Endothelial cell (in vitro differentiated cells): ENCODE measurements around the gene SMIM20. TPM values are rescaled to one million over a fixed set of nuclear protein-coding genes. Genes with fewer than 3 reads are reported as not detected.

ENCODE experiments used
- DNase-seq: peaks from one replicate; pipeline ENCODE4 v3.0.0; 2021; ENCODE audit warnings: low spot score
- H3K27ac Mint-ChIP-seq: one replicate; pipeline ENCODE4 v1.8.0; 2021; ENCODE audit warnings: mixed read lengths, inconsistent platforms; ENCODE audit not compliant: unreplicated experiment
- H3K27me3 Mint-ChIP-seq: one replicate; pipeline ENCODE4 v1.8.0; 2021; ENCODE audit warnings: mild to moderate bottlenecking, moderate library complexity, mixed read lengths, inconsistent platforms; ENCODE audit not compliant: unreplicated experiment
- H3K36me3 Mint-ChIP-seq: one replicate; pipeline ENCODE4 v1.8.0; 2021; ENCODE audit warnings: mild to moderate bottlenecking, low read depth, mixed read lengths, inconsistent platforms; ENCODE audit not compliant: unreplicated experiment
- H3K4me1 Mint-ChIP-seq: one replicate; pipeline ENCODE4 v1.8.0; 2021; ENCODE audit warnings: mild to moderate bottlenecking, mixed read lengths, inconsistent platforms; ENCODE audit not compliant: unreplicated experiment
- H3K4me3 Mint-ChIP-seq: one replicate; pipeline ENCODE4 v1.8.0; 2021; ENCODE audit warnings: mild to moderate bottlenecking, mixed read lengths, inconsistent platforms; ENCODE audit not compliant: unreplicated experiment
- H3K9me3 Mint-ChIP-seq: one replicate; pipeline ENCODE4 v1.8.0; 2021; ENCODE audit warnings: mixed read lengths, inconsistent platforms; ENCODE audit not compliant: unreplicated experiment
- CTCF ChIP-seq: fragments of 200-600 bp; sonication (generic); IDR thresholded peaks from one replicate; pipeline ENCODE4 v1.5.0; 2021; ENCODE audit warnings: antibody characterized with exemption; ENCODE audit not compliant: unreplicated experiment
- total RNA-seq: library from RNA; stranded (reverse); fragmentation: NEBNext Ultra II Directional; extraction: Animal tissue kit (Norgen Biotek cat#: 25700); gene quantifications from one replicate; pipeline ENCODE4 v1.2.1, GENCODE V29; 2021; ENCODE audit not compliant: unreplicated experiment

The SMIM20 gene
- total RNA-seq, 1 donor from 2014 or later = 22.5 TPM

- DNase-seq = peak; percentile 27
- Mint-ChIP-seq H3K9me3 (no peaks in the 10 kb centered on the region), H3K27me3 (peaks cover 10% of the 10 kb centered on the region), H3K4me1 (peaks cover 15% of the 10 kb centered on the region), H3K27ac (peak overlapping the region; percentile 93), H3K36me3 (no peaks in the 10 kb centered on the region), H3K4me3 (no peak overlapping the region)
- TF ChIP-seq CTCF = no peak
These were observed 56.2 kb downstream of the SMIM20 start for GRCh38 chr4:25970226-25970675.

- no peak overlapping the region for H3K4me3 Mint-ChIP-seq
- no peaks in the 10 kb centered on the region for H3K36me3 Mint-ChIP-seq
- H3K4me1 Mint-ChIP-seq = peaks cover 11% of the 10 kb centered on the region
- H3K27me3 Mint-ChIP-seq = peaks cover 10% of the 10 kb centered on the region
- TF ChIP-seq CTCF = no peak
- no peaks in the 10 kb centered on the region for H3K9me3 Mint-ChIP-seq
- no peak for DNase-seq
- no peak overlapping the region for H3K27ac Mint-ChIP-seq
These were observed 56.8 kb downstream of the SMIM20 start for GRCh38 chr4:25970691-25971432.

GRCh38 chr4:25972366-25972765 lies 58.3 kb downstream of the SMIM20 start:
- H3K4me3 Mint-ChIP-seq = no peak overlapping the region
- H3K4me1 Mint-ChIP-seq = peaks cover 18% of the 10 kb centered on the region
- peaks cover 10% of the 10 kb centered on the region for H3K27me3 Mint-ChIP-seq
- H3K36me3 Mint-ChIP-seq = no peaks in the 10 kb centered on the region
- H3K27ac Mint-ChIP-seq = no peak overlapping the region
- no peak for TF ChIP-seq CTCF
- H3K9me3 Mint-ChIP-seq = no peaks in the 10 kb centered on the region
- DNase-seq = no peak

DNA sequence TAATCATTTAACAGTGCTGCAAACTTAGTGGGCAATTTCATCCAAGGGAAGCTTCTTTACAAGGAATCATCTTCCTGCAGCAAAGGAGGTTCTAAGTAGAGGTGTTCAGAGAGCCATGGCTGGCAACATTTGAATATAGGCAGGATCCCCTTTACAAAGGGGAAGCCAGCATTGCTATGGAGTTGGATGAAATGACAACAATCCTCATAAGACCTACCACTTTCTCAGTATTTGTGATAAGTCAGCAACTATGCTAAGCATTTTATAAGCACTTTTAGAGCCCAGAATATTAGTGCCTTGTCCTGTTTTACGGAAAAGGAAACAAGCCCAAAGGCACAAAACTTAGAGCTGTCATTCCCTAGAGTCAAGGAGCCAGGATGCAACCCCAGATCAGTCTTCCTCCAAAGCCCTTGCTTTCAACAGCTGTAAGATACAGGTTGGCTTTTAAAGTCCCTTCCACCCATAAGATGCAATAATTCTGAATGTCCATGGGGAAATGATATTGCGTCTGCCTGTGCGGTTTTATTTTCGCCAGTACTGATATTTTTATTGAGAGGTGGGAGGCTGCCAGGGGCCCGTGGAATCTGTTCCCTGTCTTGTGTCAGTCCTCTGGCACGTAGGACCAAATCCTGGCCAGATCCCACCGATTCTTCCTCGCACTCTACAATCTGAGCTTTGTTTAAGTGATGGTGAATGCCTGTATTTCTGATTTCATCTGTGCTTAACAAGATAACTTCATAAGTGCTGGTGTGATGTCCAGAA lies 59.1 kb downstream of the SMIM20 start:
- Mint-ChIP-seq H3K9me3 (no peaks in the 10 kb centered on the region), H3K27me3 (peaks cover 10% of the 10 kb centered on the region), H3K4me1 (peaks cover 19% of the 10 kb centered on the region), H3K4me3 (no peak overlapping the region), H3K27ac (no peak overlapping the region), H3K36me3 (no peaks in the 10 kb centered on the region)
- TF ChIP-seq CTCF = no peak
- DNase-seq = no peak

- no peaks in the 10 kb centered on the region for H3K36me3 Mint-ChIP-seq
- peaks cover 8% of the 10 kb centered on the region for H3K4me1 Mint-ChIP-seq
- no peak for DNase-seq
- no peaks in the 10 kb centered on the region for H3K27me3 Mint-ChIP-seq
- peak overlapping the region; percentile 9 for H3K4me3 Mint-ChIP-seq
- no peak overlapping the region for H3K27ac Mint-ChIP-seq
- no peaks in the 10 kb centered on the region for H3K9me3 Mint-ChIP-seq
- no peak for TF ChIP-seq CTCF
These were observed 62.8 kb downstream of the SMIM20 start for GRCh38 chr4:25976780-25977179.
